Spleen (tissue), 11 donors: ENCODE results near the gene LMOD1. TPM values are rescaled to one million over a fixed set of nuclear protein-coding genes. Genes with fewer than 3 reads are reported as not detected.

Source experiments
- DNase-seq: peaks from one replicate; pipeline ENCODE4 v3.0.0-alpha.2; 2020
- H3K27ac ChIP-seq, 8 donors: fragments of 200-600 bp; sonication (generic) in 7 of 8; 1 replicate in 4 of 8; 2 replicates in 4 of 8; pipeline versions ENCODE4 v1.5.0 to v1.8.0; 2016 to 2021; ENCODE audit warnings: inconsistent platforms in 4 of 8, mild to moderate bottlenecking in 4 of 8, moderate library complexity in 1 of 8
- H3K27me3 ChIP-seq, 7 donors: fragments of 200-600 bp; sonication (generic) in 6 of 7; replicated peaks in 1 of 7; 1 replicate in 4 of 7; 2 replicates in 3 of 7; pipeline versions ENCODE4 v1.5.0 to v1.8.0; 2016 to 2021; ENCODE audit warnings: inconsistent platforms in 3 of 7, mild to moderate bottlenecking in 1 of 7
- H3K36me3 ChIP-seq, 6 donors: fragments of 200-600 bp; sonication (generic) in 5 of 6; 1 replicate in 4 of 6; 2 replicates in 2 of 6; pipeline versions ENCODE4 v1.5.0 to v1.8.0; 2016 to 2021; ENCODE audit warnings: inconsistent platforms in 2 of 6
- H3K4me1 ChIP-seq, 6 donors: fragments of 200-600 bp; sonication (generic) in 5 of 6; 1 replicate in 3 of 6; 2 replicates in 3 of 6; pipeline versions ENCODE4 v1.5.0 to v1.8.0; 2016 to 2021; ENCODE audit warnings: inconsistent platforms in 3 of 6
- H3K4me3 ChIP-seq, 8 donors: fragments of 200-600 bp; sonication (generic) in 7 of 8; 1 replicate in 4 of 8; 2 replicates in 4 of 8; pipeline versions ENCODE4 v1.5.0 to v1.8.0; 2016 to 2021; ENCODE audit warnings: inconsistent platforms in 4 of 8, mild to moderate bottlenecking in 4 of 8, moderate library complexity in 2 of 8
- H3K9me3 ChIP-seq, 8 donors: fragments of 200-600 bp; sonication (generic) in 7 of 8; 1 replicate in 4 of 8; 2 replicates in 4 of 8; pipeline versions ENCODE4 v1.5.0 to v1.8.0; 2016 to 2021; ENCODE audit warnings: inconsistent platforms in 4 of 8
- POLR2A ChIP-seq, 3 donors: fragments of 450-650 bp; IDR thresholded peaks; one replicate each; pipeline ENCODE4 v1.5.1; 2017; ENCODE audit warnings: antibody characterized with exemption in 3 of 3, mild to moderate bottlenecking in 1 of 3
- POLR2AphosphoS5 ChIP-seq, 3 donors: sonication (generic); formaldehyde crosslinking; IDR thresholded peaks; one replicate each; pipeline ENCODE4 v1.5.1; 2017; ENCODE audit warnings: antibody characterized with exemption in 3 of 3
- WGBS, 5 donors: extraction: QIAGEN DNeasy Blood & Tissue Kit in 3 of 5; methylation state at CpG; one replicate each; pipeline versions ENCODE4 v1.1.5 to v1.1.7; 2013 to 2018; 5-methylcytosine and 5-hydroxymethylcytosine counted together
- intact Hi-C: fragments of 100-400 bp; cut with DNase I; formaldehyde crosslinking; loops from one replicate; pipeline ENCODE4 v1.15.0; 2023; ENCODE audit warnings: low total_unique reads
- polyA plus RNA-seq, 3 donors: library from polyadenylated mRNA; stranded (reverse); fragments of 200-250 nt; gene quantifications; one replicate each; pipeline ENCODE4 v1.2.1, GENCODE V29; 2013
- total RNA-seq, 7 donors: library from RNA; depleted of rRNA in 3 of 7; stranded (reverse); fragments of >200 nt in 3 of 7; fragmentation: NEBNext Ultra II Directional in 4 of 7; extraction: Animal tissue kit (Norgen Biotek cat#: 25700) in 4 of 7; gene quantifications; one replicate each; pipeline versions ENCODE4 v1.1.0 to v1.2.1, GENCODE V29; 2016 to 2021
- TF ChIP-seq, protein P1 (sequence below), 11 experiments: fragments of 200-600 bp in 7 of 11; fragments of 450-650 bp in 4 of 11; sonication (generic) in 4 of 11; IDR thresholded peaks in 8 of 11; conservative IDR thresholded peaks in 3 of 11; 1 replicate in 7 of 11; 2 replicates in 4 of 11; pipeline versions ENCODE4 v1.4.0 to v1.8.0; 2016 to 2021; ENCODE audit warnings: antibody characterized with exemption in 11 of 11, inconsistent platforms in 4 of 11, mild to moderate bottlenecking in 1 of 11
- donor health status: healthy with polysubstance abuse.
- donor health status: DM: no; HTN: no; CAD: no; lungs with moderate emphysema.
- donor health status: DM: no; HTN: no; CAD: no.
- donor health status: Bipolar disorder and iron deficiency.
- donor health status: healthy.
- donor health status: DM: no; HTN: no; CAD: no.
- donor health status: DM: yes; HTN: yes; CAD: no.

Gene LMOD1
- total and polyA plus RNA-seq, 10 donors, result 4.2 to 21.0 (median 11.2) TPM

DNA sequence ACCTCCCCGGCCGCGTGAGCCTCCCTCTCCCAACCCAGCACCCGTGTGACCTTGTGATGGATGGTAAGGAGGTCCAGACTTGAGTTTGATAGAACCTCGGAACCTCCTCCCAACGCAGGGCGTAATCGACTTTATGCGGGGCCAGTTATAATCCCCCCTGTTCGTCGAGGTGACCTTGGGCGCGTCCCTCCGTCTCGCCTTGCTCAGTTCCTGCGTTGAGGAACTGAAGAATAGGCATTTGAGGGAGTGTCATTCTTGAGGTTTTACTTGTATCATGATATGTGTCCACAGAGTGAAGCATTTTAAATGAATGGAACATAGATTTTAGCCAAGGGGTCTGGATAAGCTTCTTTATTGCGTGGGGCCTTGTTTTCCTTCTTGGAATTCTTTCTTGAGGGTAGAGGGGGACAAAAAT is 9.4 kb upstream of the LMOD1 start:
- H3K36me3 ChIP-seq, result peaks cover 5 to 38% (median 33%) of the 10 kb centered on the region in 6 donors
- H3K27me3 ChIP-seq, result no peaks in the 10 kb centered on the region
- H3K9me3 ChIP-seq, result no peaks in the 10 kb centered on the region
- H3K4me1 ChIP-seq, result peaks cover 12 to 27% (median 20%) of the 10 kb centered on the region in 6 donors
- 0 to 1% (median 1%) methylated on average over 17 of the region's 17 CpGs for WGBS, 5 donors
- intact Hi-C loops, result no loop called here
- H3K4me3 ChIP-seq, result peak overlapping the region; percentile 69 to 97 (median 88)
- DNase-seq, result no peak
- TF ChIP-seq, protein P1, sequence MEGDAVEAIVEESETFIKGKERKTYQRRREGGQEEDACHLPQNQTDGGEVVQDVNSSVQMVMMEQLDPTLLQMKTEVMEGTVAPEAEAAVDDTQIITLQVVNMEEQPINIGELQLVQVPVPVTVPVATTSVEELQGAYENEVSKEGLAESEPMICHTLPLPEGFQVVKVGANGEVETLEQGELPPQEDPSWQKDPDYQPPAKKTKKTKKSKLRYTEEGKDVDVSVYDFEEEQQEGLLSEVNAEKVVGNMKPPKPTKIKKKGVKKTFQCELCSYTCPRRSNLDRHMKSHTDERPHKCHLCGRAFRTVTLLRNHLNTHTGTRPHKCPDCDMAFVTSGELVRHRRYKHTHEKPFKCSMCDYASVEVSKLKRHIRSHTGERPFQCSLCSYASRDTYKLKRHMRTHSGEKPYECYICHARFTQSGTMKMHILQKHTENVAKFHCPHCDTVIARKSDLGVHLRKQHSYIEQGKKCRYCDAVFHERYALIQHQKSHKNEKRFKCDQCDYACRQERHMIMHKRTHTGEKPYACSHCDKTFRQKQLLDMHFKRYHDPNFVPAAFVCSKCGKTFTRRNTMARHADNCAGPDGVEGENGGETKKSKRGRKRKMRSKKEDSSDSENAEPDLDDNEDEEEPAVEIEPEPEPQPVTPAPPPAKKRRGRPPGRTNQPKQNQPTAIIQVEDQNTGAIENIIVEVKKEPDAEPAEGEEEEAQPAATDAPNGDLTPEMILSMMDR (IDR thresholded peaks at IDR 0.05 in 8 of 11, conservative IDR thresholded peaks at IDR 0.05 in 3 of 11), result no peak
- peak overlapping the region; percentile 83 to 90 (median 87) for H3K27ac ChIP-seq

DNA sequence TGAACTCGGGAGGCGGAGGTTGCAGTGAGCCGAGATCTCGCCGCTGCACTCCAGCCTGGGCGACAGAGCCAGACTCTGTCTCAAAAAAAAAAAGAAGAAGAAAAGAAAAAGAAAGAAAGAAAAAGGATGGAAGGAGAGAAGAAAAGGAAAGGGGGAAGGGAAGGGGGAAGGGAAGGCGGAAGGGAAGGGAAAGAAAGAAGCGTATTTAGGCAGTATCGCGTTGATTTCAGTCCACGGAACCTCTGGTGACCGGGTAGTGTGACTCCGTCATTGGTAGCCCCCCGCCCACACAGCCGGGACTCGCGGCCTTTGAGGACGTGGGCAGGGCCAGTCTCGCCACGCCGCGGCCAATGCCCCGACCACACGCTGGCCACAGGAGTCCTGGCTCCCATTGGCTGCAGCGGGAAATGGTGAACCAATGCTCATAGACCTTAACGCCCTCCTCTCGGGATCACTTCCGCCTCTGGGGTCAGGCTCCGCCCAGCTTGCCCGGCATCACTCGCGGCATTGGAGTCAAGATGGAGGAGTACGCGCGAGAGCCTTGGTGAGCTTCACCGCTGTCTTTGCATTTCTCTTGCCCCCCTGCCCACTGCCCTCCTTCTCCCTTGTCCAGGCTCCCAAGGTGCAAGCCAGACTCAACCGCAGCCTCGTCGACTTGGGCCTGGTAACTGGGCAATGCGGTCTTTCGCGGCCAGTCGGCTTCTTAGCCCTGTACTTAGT is 8.8 kb upstream of the LMOD1 start, which contains the start of gene TIMM17A:
TIMM17A (plus strand) TSS at position 495 of the 720 bp plus-strand sequence; CDS start at position 519, 24 bp downstream.
- Histone ChIP-seq H3K36me3 (peaks cover 5 to 32% (median 29%) of the 10 kb centered on the region in 6 donors), H3K27ac (peak within 1 kb of the TSS; percentile 83 to 90 (median 87)), H3K27me3 (no peaks in the 10 kb centered on the region), H3K4me3 (peak within 1 kb of the TSS; percentile 69 to 97 (median 88)), H3K9me3 (no peaks in the 10 kb centered on the region), H3K4me1 (peaks cover 12 to 27% (median 20%) of the 10 kb centered on the region in 6 donors)
- intact Hi-C loops, result no loop called here
- peak; percentile 98 for DNase-seq
- peak in 1 of 3 donors; percentile 56 for TF ChIP-seq POLR2A (IDR thresholded peaks at IDR 0.05)
- TF ChIP-seq, protein P1 (IDR thresholded peaks at IDR 0.05 in 8 of 11, conservative IDR thresholded peaks at IDR 0.05 in 3 of 11), result peak in 2 of 11 experiments; percentile 16 to 26
- TF ChIP-seq POLR2AphosphoS5 (IDR thresholded peaks at IDR 0.05), result peak; percentile 95 to 97 (median 95)
- 0 to 2% (median 1%) methylated on average over 36 to 43 of the region's 43 CpGs for WGBS, 5 donors

DNA sequence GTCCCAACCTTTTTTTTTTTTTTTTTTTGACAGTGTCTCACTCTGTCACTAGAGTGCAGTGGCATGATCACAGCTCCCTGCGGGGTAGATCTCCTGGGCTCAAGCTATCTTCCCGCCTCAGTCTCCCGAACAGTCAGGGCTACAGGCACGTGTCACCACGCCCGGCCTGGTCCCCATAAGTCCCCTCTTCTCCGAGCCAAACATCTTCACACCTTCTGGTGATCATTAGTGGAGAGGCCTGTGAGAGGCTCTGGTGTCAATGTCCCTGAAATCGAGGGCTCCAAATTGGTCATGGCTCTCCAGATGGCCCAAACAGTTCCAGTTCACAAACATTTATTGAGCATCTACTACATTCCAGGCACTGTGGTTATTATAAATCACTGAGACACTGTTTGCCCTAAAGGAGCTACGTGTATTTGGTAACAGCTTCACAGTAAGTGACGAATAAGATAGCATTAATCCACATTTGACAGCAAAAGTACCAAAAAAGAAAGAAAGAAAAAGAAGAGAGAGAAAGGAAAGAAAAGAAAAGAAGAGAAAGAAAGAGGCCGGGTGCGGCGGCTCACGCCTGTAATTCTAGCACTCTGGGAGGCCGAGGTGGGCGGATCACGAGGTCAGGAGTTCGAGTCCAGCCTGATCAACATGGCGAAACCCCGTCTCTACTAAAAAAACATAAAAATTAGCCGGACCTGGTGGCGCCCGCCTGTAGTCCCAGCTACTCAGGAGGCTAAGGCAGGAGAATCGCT is 8.1 kb upstream of the LMOD1 start:
- Histone ChIP-seq H3K27ac (peak overlapping the region; percentile 83 to 90 (median 87)), H3K4me3 (peak overlapping the region; percentile 69 to 97 (median 88)), H3K27me3 (no peaks in the 10 kb centered on the region), H3K4me1 (peaks cover 12 to 27% (median 20%) of the 10 kb centered on the region in 6 donors), H3K36me3 (peaks cover 5 to 25% (median 22%) of the 10 kb centered on the region in 6 donors), H3K9me3 (no peaks in the 10 kb centered on the region)
- TF ChIP-seq POLR2A (IDR thresholded peaks at IDR 0.05), result no peak
- TF ChIP-seq, protein P1 (IDR thresholded peaks at IDR 0.05 in 8 of 11, conservative IDR thresholded peaks at IDR 0.05 in 3 of 11), result no peak
- TF ChIP-seq POLR2AphosphoS5 (IDR thresholded peaks at IDR 0.05), result no peak
- no peak for DNase-seq
- WGBS, 5 donors, result 54 to 57% (median 56%) methylated on average over 24 of the region's 24 CpGs
- intact Hi-C loops, result no loop called here

DNA sequence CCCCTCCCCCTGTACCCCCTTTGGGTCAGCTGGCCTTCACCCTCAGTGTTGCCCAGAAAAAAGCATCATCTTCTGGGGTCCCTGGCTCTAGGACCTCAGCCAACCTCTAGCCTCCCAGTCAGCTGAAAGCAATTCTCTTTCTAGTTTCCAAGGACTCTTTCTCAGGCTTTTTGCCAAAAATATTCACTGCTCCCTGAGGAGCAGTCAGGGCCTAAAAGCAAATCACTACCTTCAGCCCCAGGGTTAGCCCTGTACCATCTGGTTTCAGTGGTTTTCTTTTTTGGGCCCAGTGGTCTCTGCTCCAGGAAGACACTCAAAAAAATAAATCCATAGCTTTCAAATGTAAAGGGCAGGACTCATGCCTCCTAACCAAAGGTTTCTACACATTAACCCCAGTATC is 3.1 kb upstream of the LMOD1 start:
- Histone ChIP-seq H3K27ac (no peak overlapping the region), H3K4me1 (peaks cover 0 to 16% (median 8%) of the 10 kb centered on the region in 6 donors), H3K4me3 (no peak overlapping the region), H3K9me3 (no peaks in the 10 kb centered on the region), H3K36me3 (no peaks in the 10 kb centered on the region), H3K27me3 (peaks cover 0 to 36% (median 23%) of the 10 kb centered on the region in 7 donors)
- TF ChIP-seq, protein P1 (IDR thresholded peaks at IDR 0.05 in 8 of 11, conservative IDR thresholded peaks at IDR 0.05 in 3 of 11), result no peak
- TF ChIP-seq POLR2A (IDR thresholded peaks at IDR 0.05) (no peak), POLR2AphosphoS5 (IDR thresholded peaks at IDR 0.05) (no peak)
- no peak for DNase-seq
- intact Hi-C loops, result no loop called here
